H9 (cell line): ENCODE data around the gene RASGRP3. TPM values are rescaled to one million over a fixed set of nuclear protein-coding genes. Genes with fewer than 3 reads are reported as not detected.

Source experiments
- DNase-seq: peaks from one replicate; pipeline ENCODE4 v3.0.0-alpha.2; 2017
- H2AFZ ChIP-seq: one replicate; pipeline ENCODE4 v1.6.1; 2013; ENCODE audit warnings: mild to moderate bottlenecking, low read length, control low read depth, moderate library complexity
- H2AK5ac ChIP-seq: 2 replicates; pipeline ENCODE4 v1.6.1; 2013; ENCODE audit warnings: low read length, control low read depth, mixed read lengths; ENCODE audit not compliant: insufficient read length
- H2BK120ac ChIP-seq: one replicate; pipeline ENCODE4 v1.6.1; 2013; ENCODE audit warnings: low read depth, mild to moderate bottlenecking, low read length, control low read depth, inconsistent platforms; ENCODE audit not compliant: poor library complexity, severe bottlenecking
- H2BK12ac ChIP-seq: 2 replicates; pipeline ENCODE4 v1.6.1; 2013; ENCODE audit warnings: low read length, control low read depth, mixed read lengths, low read depth; ENCODE audit not compliant: insufficient read length
- H2BK15ac ChIP-seq: 2 replicates; pipeline ENCODE4 v1.6.1; 2013; ENCODE audit warnings: low read depth, low read length, control low read depth
- H2BK20ac ChIP-seq: one replicate; pipeline ENCODE4 v1.6.1; 2013; ENCODE audit warnings: low read depth, mild to moderate bottlenecking, low read length, control low read depth, inconsistent platforms; ENCODE audit not compliant: poor library complexity, severe bottlenecking
- H2BK5ac ChIP-seq: 2 replicates; pipeline ENCODE4 v1.6.1; 2013; ENCODE audit warnings: low read length, control low read depth, mixed read lengths; ENCODE audit not compliant: insufficient read length
- H3K14ac ChIP-seq: 2 replicates; pipeline ENCODE4 v1.6.1; 2013; ENCODE audit warnings: low read length, control low read depth; ENCODE audit not compliant: insufficient read depth
- H3K18ac ChIP-seq: 2 replicates; pipeline ENCODE4 v1.6.1; 2013; ENCODE audit warnings: low read depth, mild to moderate bottlenecking, mixed read lengths, low read length, control low read depth; ENCODE audit not compliant: insufficient read length
- H3K23ac ChIP-seq: 2 replicates; pipeline ENCODE4 v1.6.1; 2013; ENCODE audit warnings: low read length, control low read depth, mixed read lengths, low read depth; ENCODE audit not compliant: insufficient read length
- H3K23me2 ChIP-seq: 2 replicates; pipeline ENCODE4 v1.6.1; 2013; ENCODE audit warnings: low read depth, mild to moderate bottlenecking, mixed read lengths, low read length, control low read depth; ENCODE audit not compliant: insufficient read length, poor library complexity, severe bottlenecking
- H3K27ac ChIP-seq: 2 replicates; pipeline ENCODE4 v1.5.1; 2013; ENCODE audit warnings: low read length, control low read depth, mixed read lengths, low read depth; ENCODE audit not compliant: insufficient read length
- H3K27me3 ChIP-seq: 2 replicates; pipeline ENCODE4 v1.6.1; 2013; ENCODE audit warnings: low read length, control low read depth, inconsistent platforms; ENCODE audit not compliant: insufficient read depth
- H3K4ac ChIP-seq: 2 replicates; pipeline ENCODE4 v1.6.1; 2013; ENCODE audit warnings: low read depth, mild to moderate bottlenecking, control low read depth, inconsistent platforms, low read length, moderate library complexity
- H3K4me1 ChIP-seq: 2 replicates; pipeline ENCODE4 v1.6.1; 2013; ENCODE audit warnings: low read length, control low read depth, inconsistent platforms; ENCODE audit not compliant: insufficient read depth
- H3K4me2 ChIP-seq: 2 replicates; pipeline ENCODE4 v1.6.1; 2013; ENCODE audit warnings: low read length, control low read depth, mixed read lengths; ENCODE audit not compliant: insufficient read length, insufficient read depth
- H3K56ac ChIP-seq: 2 replicates; pipeline ENCODE4 v1.6.1; 2013; ENCODE audit warnings: low read depth, mild to moderate bottlenecking, mixed read lengths, low read length, control low read depth; ENCODE audit not compliant: insufficient read length
- H3K79me1 ChIP-seq: 2 replicates; pipeline ENCODE4 v1.6.1; 2013; ENCODE audit warnings: low read depth, mild to moderate bottlenecking, moderate library complexity, low read length, control low read depth, inconsistent platforms; ENCODE audit not compliant: insufficient read depth, poor library complexity, severe bottlenecking
- H3K79me2 ChIP-seq: 2 replicates; pipeline ENCODE4 v1.6.1; 2013; ENCODE audit warnings: low read length, control low read depth, inconsistent platforms; ENCODE audit not compliant: insufficient read depth
- H3K9ac ChIP-seq: 2 replicates; pipeline ENCODE4 v1.6.1; 2013; ENCODE audit warnings: low read length, control low read depth, mixed read lengths; ENCODE audit not compliant: insufficient read length; ENCODE audit errors: extremely low read depth
- H3K9me3 ChIP-seq: one replicate; pipeline ENCODE4 v1.6.1; 2013; ENCODE audit warnings: low read depth, low read length, inconsistent platforms; ENCODE audit not compliant: control insufficient read depth
- H3T11ph ChIP-seq: one replicate; pipeline ENCODE4 v1.6.1; 2013; ENCODE audit warnings: mild to moderate bottlenecking, low read length, control low read depth, inconsistent platforms
- H4K20me1 ChIP-seq: one replicate; pipeline ENCODE4 v1.6.1; 2013; ENCODE audit not compliant: control insufficient read depth, insufficient read length, insufficient read depth
- H4K5ac ChIP-seq: 2 replicates; pipeline ENCODE4 v1.6.1; 2013; ENCODE audit warnings: low read depth, mild to moderate bottlenecking, mixed read lengths, low read length, control low read depth; ENCODE audit not compliant: insufficient read length
- H4K8ac ChIP-seq: replicated peaks from 2 replicates; pipeline ENCODE4 v1.6.1; 2013; ENCODE audit warnings: low read length, control low read depth, mixed read lengths, low read depth; ENCODE audit not compliant: insufficient read length
- H4K91ac ChIP-seq: 2 replicates; pipeline ENCODE4 v1.6.1; 2013; ENCODE audit warnings: low read depth, mild to moderate bottlenecking, moderate library complexity, mixed read lengths, low read length, control low read depth; ENCODE audit not compliant: insufficient read length
- H3K27ac Mint-ChIP-seq, 3 experiments: 2 replicates in 2 of 3; 3 replicates in 1 of 3; pipeline ENCODE4 v1.8.0; 2020 to 2021; ENCODE audit warnings: mixed read lengths in 3 of 3, mild to moderate bottlenecking in 1 of 3, moderate library complexity in 1 of 3
- H3K27me3 Mint-ChIP-seq: 2 replicates; pipeline ENCODE4 v1.8.0; 2021; ENCODE audit warnings: low read depth, mild to moderate bottlenecking, moderate library complexity, mixed read lengths
- H3K36me3 Mint-ChIP-seq, 3 experiments: 2 replicates in 2 of 3; 3 replicates in 1 of 3; pipeline ENCODE4 v1.8.0; 2020 to 2021; ENCODE audit warnings: low read depth in 3 of 3, mixed read lengths in 3 of 3; ENCODE audit not compliant: insufficient read depth in 1 of 3
- H3K4me1 Mint-ChIP-seq, 2 experiments: 2 replicates each; pipeline ENCODE4 v1.8.0; 2020; ENCODE audit warnings: mixed read lengths in 2 of 2
- H3K4me3 Mint-ChIP-seq, 2 experiments: 2 replicates in 1 of 2; 3 replicates in 1 of 2; pipeline ENCODE4 v1.8.0; 2020 to 2021; ENCODE audit warnings: mild to moderate bottlenecking in 2 of 2, mixed read lengths in 2 of 2, moderate library complexity in 1 of 2
- H3K9me3 Mint-ChIP-seq, 2 experiments: 2 replicates in 1 of 2; 3 replicates in 1 of 2; pipeline ENCODE4 v1.8.0; 2020; ENCODE audit warnings: mild to moderate bottlenecking in 2 of 2, mixed read lengths in 2 of 2, moderate library complexity in 1 of 2
- WGBS: extraction: QIAGEN DNeasy Blood & Tissue Kit; methylation state at CpG from one replicate; pipeline ENCODE4 v1.1.7; 2013; ENCODE audit warnings: missing lambda C conversion rate, low lambda C conversion rate, mixed read lengths; ENCODE audit not compliant: insufficient read length; ENCODE audit errors: extremely low coverage; 5-methylcytosine and 5-hydroxymethylcytosine counted together
- total RNA-seq: library from RNA; stranded (reverse); gene quantifications from 2 replicates; pipeline ENCODE4 v1.2.1, GENCODE V29; 2021
- TF ChIP-seq, protein P1 (sequence below): fragments of 200-600 bp; sonication (generic); conservative IDR thresholded peaks from 3 replicates; pipeline ENCODE4 v1.8.0; 2021; ENCODE audit warnings: antibody characterized with exemption, mild to moderate bottlenecking

The RASGRP3 gene
- total RNA-seq, 1 experiment from 2014 or later: not detected

DNA sequence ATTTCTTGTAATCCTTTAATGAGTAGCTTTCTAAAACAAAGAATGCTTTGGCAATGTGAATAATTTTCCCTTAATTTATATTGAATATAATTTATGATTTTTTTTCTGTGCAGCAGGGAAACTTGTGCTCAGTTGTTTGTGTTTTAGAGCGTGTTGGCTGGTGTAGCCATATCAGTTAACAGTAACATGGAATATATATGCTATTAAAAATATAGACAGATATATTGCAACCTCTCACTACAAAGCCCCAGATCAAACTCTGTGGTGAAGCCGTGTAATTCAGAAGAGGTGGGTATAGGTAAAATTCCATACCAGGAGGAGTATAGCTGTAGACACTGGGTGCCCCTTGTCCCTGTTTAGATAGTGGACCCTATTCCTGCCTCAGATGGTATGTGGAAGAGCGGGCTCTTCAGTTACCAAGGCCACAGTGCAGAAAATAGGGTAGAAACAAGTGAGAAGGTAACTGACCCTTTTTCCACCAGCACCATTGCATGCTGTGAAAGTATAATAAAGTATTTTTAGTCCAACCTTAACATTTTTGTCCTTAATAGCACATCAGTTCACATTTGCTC is 18.1 kb upstream of the RASGRP3 start:
- Histone ChIP-seq H3K18ac (no peak overlapping the region), H3K56ac (no peak overlapping the region), H4K8ac (no peak overlapping the region), H3K27ac (no peak overlapping the region), H3K4me2 (no peak overlapping the region), H2BK5ac (no peak overlapping the region), H3K27me3 (no peaks in the 10 kb centered on the region), H3K79me2 (no peaks in the 10 kb centered on the region), H3K14ac (no peak overlapping the region), H3K4me1 (no peaks in the 10 kb centered on the region; the same call in 1 of the 2 replicates), H2AFZ (no peak overlapping the region), H2BK12ac (no peak overlapping the region), H3K9me3 (no peaks in the 10 kb centered on the region), H2BK20ac (no peak overlapping the region), H3T11ph (no peak overlapping the region), H4K20me1 (no peaks in the 10 kb centered on the region), H3K4ac (no peak overlapping the region), H3K23me2 (no peaks in the 10 kb centered on the region), H4K5ac (no peak overlapping the region), H4K91ac (no peak overlapping the region), H3K79me1 (no peaks in the 10 kb centered on the region), H2AK5ac (no peak overlapping the region), H2BK15ac (no peak overlapping the region), H2BK120ac (no peak overlapping the region), H3K9ac (no peak overlapping the region), H3K23ac (no peak overlapping the region)
- 0 out of 4 replicates have a peak, but pooled peaks cover 0 to 5% of the 10 kb centered on the region in 2 experiments for H3K4me1 Mint-ChIP-seq
- WGBS: no CpG with 5 or more reads among the region's 3 CpGs
- peaks cover 0 to 4% (median 0%) of the 10 kb centered on the region in 3 experiments; a peak in 2 of 7 replicates for H3K36me3 Mint-ChIP-seq
- DNase-seq: no peak
- H3K27ac Mint-ChIP-seq: no peak overlapping the region
- H3K27me3 Mint-ChIP-seq: no peaks in the 10 kb centered on the region
- peaks cover 0 to 2% of the 10 kb centered on the region in 2 experiments; a peak in 2 of 5 replicates for H3K9me3 Mint-ChIP-seq
- TF ChIP-seq, protein P1, sequence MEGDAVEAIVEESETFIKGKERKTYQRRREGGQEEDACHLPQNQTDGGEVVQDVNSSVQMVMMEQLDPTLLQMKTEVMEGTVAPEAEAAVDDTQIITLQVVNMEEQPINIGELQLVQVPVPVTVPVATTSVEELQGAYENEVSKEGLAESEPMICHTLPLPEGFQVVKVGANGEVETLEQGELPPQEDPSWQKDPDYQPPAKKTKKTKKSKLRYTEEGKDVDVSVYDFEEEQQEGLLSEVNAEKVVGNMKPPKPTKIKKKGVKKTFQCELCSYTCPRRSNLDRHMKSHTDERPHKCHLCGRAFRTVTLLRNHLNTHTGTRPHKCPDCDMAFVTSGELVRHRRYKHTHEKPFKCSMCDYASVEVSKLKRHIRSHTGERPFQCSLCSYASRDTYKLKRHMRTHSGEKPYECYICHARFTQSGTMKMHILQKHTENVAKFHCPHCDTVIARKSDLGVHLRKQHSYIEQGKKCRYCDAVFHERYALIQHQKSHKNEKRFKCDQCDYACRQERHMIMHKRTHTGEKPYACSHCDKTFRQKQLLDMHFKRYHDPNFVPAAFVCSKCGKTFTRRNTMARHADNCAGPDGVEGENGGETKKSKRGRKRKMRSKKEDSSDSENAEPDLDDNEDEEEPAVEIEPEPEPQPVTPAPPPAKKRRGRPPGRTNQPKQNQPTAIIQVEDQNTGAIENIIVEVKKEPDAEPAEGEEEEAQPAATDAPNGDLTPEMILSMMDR: no peak
- H3K4me3 Mint-ChIP-seq: no peak overlapping the region
